Activated T-cell treated with anti-CD3 and anti-CD28 coated beads, Interleukin-2, amount 50 U/mL, for 24 hours (primary cell): ENCODE measurements around the gene KLF13.

Source experiments
- DNase-seq: peaks from one replicate; pipeline ENCODE4 v3.0.0-alpha.2; 2020
- H3K27ac Mint-ChIP-seq: 2 replicates; pipeline ENCODE4 v1.8.0; 2020; ENCODE audit warnings: mild to moderate bottlenecking, mixed read lengths
- H3K27me3 Mint-ChIP-seq: 2 replicates; pipeline ENCODE4 v1.8.0; 2020; ENCODE audit warnings: mixed read lengths
- H3K36me3 Mint-ChIP-seq: 2 replicates; pipeline ENCODE4 v1.8.0; 2020; ENCODE audit warnings: low read depth, mixed read lengths
- H3K4me1 Mint-ChIP-seq: 2 replicates; pipeline ENCODE4 v1.8.0; 2020; ENCODE audit warnings: low read depth, mixed read lengths
- H3K4me3 Mint-ChIP-seq: 2 replicates; pipeline ENCODE4 v1.8.0; 2020; ENCODE audit warnings: mild to moderate bottlenecking, moderate library complexity, mixed read lengths
- H3K9me3 Mint-ChIP-seq: 2 replicates; pipeline ENCODE4 v1.8.0; 2020; ENCODE audit warnings: mixed read lengths

The KLF13 gene

DNA sequence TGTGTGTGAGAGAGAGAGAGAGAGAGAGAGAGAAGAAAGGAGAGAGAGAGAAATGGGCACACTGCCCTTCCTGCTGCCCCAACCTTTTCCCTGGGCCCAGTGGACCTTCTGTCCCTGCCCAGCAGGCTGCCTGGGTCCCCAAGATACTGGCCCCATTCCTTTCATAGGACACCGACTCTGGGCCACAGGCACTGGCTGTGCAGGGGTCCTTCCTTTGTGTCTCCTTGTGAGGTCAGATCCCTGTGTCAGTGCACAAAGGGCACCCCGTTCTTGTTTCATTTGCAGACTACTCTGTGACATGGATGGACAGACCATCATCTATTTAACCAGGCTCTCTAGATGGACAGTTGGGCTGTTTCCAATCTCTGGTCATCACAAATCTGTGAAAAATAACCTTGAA, 21.3 kb upstream of the KLF13 start:
- Mint-ChIP-seq H3K9me3 (no peaks in the 10 kb centered on the region), H3K36me3 (no peaks in the 10 kb centered on the region), H3K4me1 (peaks cover 36% of the 10 kb centered on the region), H3K4me3 (no peak overlapping the region), H3K27ac (no peak overlapping the region), H3K27me3 (peaks cover 4% of the 10 kb centered on the region)
- no peak for DNase-seq

DNA sequence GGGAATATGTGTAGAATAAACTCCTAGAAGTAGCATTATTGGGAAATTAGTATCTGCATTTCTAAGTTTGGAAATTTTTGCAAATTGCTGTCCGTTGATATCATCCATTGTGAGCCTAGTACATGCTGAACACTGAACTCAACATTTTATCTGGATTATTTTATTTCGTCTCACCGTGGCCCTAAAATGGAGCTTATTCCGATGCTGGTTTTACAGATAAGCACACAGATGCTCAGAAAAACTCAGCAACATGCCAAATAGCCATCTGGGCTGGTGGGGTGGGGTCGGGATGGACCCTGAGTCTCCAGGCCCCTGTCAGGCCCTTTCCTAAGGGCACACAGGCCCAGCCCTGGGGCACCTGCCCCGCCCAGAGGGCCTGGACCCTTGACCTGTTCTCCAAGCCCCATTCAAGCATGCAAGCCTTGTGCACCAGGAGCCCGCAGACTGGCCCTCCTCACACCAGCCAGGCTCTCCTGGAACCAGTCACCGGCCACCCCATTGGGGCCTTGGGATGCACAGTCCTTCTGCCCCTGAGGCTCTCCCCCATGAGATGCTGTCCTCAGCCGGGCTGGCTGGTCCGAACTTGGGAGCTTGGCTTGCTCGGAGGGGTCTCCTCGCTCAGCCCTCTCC, 20.7 kb upstream of the KLF13 start:
- Mint-ChIP-seq H3K27ac (no peak overlapping the region), H3K4me3 (no peak overlapping the region), H3K36me3 (no peaks in the 10 kb centered on the region), H3K4me1 (peaks cover 36% of the 10 kb centered on the region), H3K27me3 (peaks cover 4% of the 10 kb centered on the region), H3K9me3 (no peaks in the 10 kb centered on the region)
- DNase-seq: no peak

DNA sequence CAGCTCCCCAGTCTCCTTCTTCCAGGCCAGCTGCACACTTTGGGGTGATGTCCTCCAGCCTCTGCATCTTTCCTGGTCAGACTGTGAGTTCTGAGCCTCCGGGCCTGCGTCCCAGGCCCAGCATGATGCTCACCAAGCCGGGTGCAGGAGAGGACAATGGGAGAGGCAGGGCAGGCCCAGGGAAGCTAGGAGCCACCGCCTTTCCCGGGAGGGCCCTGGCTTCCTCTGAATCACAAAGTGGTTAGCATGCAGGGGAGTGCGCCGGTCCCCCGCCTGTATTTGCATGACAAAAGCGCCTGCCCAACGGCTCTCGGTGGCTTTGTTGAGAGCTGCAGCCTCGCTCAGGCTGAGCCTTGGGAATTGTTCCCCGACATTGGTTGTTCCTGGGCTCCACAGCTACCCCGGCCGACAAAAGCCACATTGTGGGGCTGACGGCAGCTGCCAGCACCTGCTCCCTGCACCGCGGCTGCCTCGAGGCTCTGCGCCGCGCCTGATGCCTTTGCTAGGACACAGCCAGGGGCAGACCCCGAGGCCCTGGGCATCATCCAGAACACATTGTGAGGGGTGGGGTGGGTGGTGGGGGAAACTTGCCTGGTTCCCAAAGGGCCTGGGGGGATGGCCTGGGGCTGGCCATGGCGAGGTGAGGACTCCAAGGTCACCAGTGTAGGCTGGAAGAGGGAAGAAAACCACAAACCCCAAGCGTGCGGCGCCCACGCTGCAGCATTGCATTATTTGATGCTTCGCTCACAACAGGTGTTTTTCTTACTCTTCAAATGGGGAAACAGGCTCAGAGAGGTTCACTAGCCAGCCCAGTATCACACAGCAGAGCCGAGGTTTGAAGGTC, 20.0 kb upstream of the KLF13 start:
- Mint-ChIP-seq H3K4me1 (peaks cover 36% of the 10 kb centered on the region), H3K9me3 (no peaks in the 10 kb centered on the region), H3K4me3 (no peak overlapping the region), H3K36me3 (no peaks in the 10 kb centered on the region), H3K27me3 (peaks cover 4% of the 10 kb centered on the region), H3K27ac (no peak overlapping the region)
- peak; percentile 26 for DNase-seq

GRCh38 chr15:31307270-31308184, 19.1 kb upstream of the KLF13 start:
- no peak overlapping the region for H3K4me3 Mint-ChIP-seq
- no peaks in the 10 kb centered on the region for H3K9me3 Mint-ChIP-seq
- no peak overlapping the region for H3K27ac Mint-ChIP-seq
- peaks cover 4% of the 10 kb centered on the region for H3K27me3 Mint-ChIP-seq
- H3K4me1 Mint-ChIP-seq: peaks cover 33% of the 10 kb centered on the region
- peak; percentile 25 for DNase-seq
- H3K36me3 Mint-ChIP-seq: no peaks in the 10 kb centered on the region

GRCh38 chr15:31308185-31308639, 18.4 kb upstream of the KLF13 start:
- Mint-ChIP-seq H3K27ac (no peak overlapping the region), H3K4me1 (peaks cover 26% of the 10 kb centered on the region), H3K27me3 (peaks cover 4% of the 10 kb centered on the region), H3K36me3 (no peaks in the 10 kb centered on the region), H3K4me3 (no peak overlapping the region), H3K9me3 (no peaks in the 10 kb centered on the region)
- DNase-seq: peak; percentile 33

GRCh38 chr15:31309893-31310606, 16.6 kb upstream of the KLF13 start:
- Mint-ChIP-seq H3K27me3 (peaks cover 4% of the 10 kb centered on the region), H3K27ac (no peak overlapping the region), H3K4me3 (no peak overlapping the region), H3K9me3 (peaks cover 7% of the 10 kb centered on the region), H3K4me1 (peaks cover 18% of the 10 kb centered on the region), H3K36me3 (no peaks in the 10 kb centered on the region)
- DNase-seq: peak; percentile 14

GRCh38 chr15:31311735-31312619, 14.7 kb upstream of the KLF13 start:
- Mint-ChIP-seq H3K27me3 (peaks cover 4% of the 10 kb centered on the region), H3K4me1 (peaks cover 28% of the 10 kb centered on the region), H3K9me3 (peaks cover 7% of the 10 kb centered on the region), H3K36me3 (no peaks in the 10 kb centered on the region), H3K4me3 (no peak overlapping the region), H3K27ac (no peak overlapping the region)
- peak; percentile 25 for DNase-seq

DNA sequence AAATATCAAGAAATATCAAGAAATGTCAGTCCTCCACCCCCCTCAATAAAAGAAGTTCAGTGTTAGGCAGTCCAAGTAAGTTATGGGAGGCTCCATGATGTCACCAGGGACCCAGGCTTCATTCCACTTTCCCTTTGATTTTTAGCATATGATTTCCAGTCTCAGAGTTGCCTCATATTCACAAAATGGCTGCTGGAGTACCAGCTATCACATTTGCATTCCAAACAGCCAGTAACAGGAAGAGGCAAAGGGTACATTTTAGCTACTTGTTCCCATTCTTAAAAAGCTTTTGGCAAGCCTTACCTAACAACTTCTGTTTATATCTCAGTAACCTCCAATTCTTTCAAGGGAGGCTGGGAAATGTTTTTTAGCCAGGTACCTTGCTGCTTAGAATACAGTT, 13.4 kb upstream of the KLF13 start:
- Mint-ChIP-seq H3K27ac (no peak overlapping the region), H3K27me3 (no peaks in the 10 kb centered on the region), H3K4me3 (no peak overlapping the region), H3K4me1 (peaks cover 25% of the 10 kb centered on the region), H3K9me3 (peaks cover 7% of the 10 kb centered on the region), H3K36me3 (no peaks in the 10 kb centered on the region)
- no peak for DNase-seq

GRCh38 chr15:31314380-31314779, 12.3 kb upstream of the KLF13 start:
- H3K27ac Mint-ChIP-seq: no peak overlapping the region
- H3K27me3 Mint-ChIP-seq: no peaks in the 10 kb centered on the region
- H3K36me3 Mint-ChIP-seq: no peaks in the 10 kb centered on the region
- DNase-seq: peak; percentile 14
- peaks cover 7% of the 10 kb centered on the region for H3K9me3 Mint-ChIP-seq
- no peak overlapping the region for H3K4me3 Mint-ChIP-seq
- peaks cover 18% of the 10 kb centered on the region for H3K4me1 Mint-ChIP-seq

GRCh38 chr15:31316135-31316795, 10.4 kb upstream of the KLF13 start:
- no peaks in the 10 kb centered on the region for H3K27me3 Mint-ChIP-seq

GRCh38 chr15:31317017-31317416, 9.6 kb upstream of the KLF13 start:
- Mint-ChIP-seq H3K27ac (no peak overlapping the region), H3K27me3 (no peaks in the 10 kb centered on the region), H3K4me3 (no peak overlapping the region), H3K9me3 (peaks cover 7% of the 10 kb centered on the region), H3K36me3 (no peaks in the 10 kb centered on the region), H3K4me1 (peaks cover 26% of the 10 kb centered on the region)
- DNase-seq: no peak

More at GRCh38 chr15:31316135-31316795, 10.4 kb upstream of the KLF13 start:
- Mint-ChIP-seq H3K27ac (no peak overlapping the region), H3K9me3 (peaks cover 7% of the 10 kb centered on the region), H3K36me3 (no peaks in the 10 kb centered on the region), H3K4me1 (peaks cover 21% of the 10 kb centered on the region), H3K4me3 (no peak overlapping the region)
- DNase-seq: no peak

DNA sequence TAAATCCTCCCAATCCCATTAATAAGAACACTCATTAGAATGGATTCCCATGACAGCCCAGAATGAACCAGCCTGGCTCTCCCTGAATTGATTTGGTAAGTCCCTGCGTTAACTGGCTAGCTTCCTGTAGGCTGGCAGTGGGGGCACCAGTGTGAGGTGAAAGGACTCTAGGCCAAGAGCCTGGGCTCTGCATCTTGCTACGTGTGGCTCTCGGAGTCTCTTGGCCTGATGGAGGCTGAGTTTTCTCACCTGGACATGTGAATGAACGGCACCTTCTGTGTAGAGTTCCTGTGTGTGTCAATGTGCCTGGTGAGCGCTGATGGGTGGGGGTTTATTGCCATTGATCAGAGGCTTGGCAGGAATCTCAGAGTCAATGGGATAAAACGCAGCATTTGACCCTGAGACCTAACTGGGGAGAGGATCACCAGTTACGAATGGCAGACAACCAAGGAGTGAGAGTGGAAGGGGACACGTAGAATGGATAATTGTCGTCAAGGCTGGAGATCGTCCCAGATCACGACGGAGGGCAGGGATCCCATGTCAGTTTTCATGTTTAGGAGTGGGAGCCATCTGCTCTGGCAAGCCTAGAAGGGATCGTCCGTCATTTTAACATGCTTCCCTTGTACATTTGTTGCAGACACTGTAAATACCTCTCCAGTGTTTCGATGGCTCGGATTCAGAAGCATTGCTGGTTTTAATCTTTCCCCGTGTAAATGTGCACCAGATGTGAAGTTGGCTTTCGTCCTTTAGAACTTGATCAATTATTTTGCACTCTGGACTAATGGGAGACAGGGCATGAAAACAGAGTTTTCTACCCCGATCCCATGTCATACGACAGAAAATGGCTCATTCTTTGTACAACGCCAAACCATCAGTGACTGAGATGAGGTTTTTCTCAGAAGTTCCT, 9.0 kb upstream of the KLF13 start:
- H3K4me3 Mint-ChIP-seq: no peak overlapping the region
- H3K36me3 Mint-ChIP-seq: no peaks in the 10 kb centered on the region
- peaks cover 27% of the 10 kb centered on the region for H3K4me1 Mint-ChIP-seq
- H3K27ac Mint-ChIP-seq: no peak overlapping the region
- no peaks in the 10 kb centered on the region for H3K27me3 Mint-ChIP-seq
- peaks cover 7% of the 10 kb centered on the region for H3K9me3 Mint-ChIP-seq
- DNase-seq: no peak
